ENCODE data around the gene PODN.
A peak's percentile ranks its signal among the peaks of the same experiment; 100 is the strongest.

The PODN gene

DNA sequence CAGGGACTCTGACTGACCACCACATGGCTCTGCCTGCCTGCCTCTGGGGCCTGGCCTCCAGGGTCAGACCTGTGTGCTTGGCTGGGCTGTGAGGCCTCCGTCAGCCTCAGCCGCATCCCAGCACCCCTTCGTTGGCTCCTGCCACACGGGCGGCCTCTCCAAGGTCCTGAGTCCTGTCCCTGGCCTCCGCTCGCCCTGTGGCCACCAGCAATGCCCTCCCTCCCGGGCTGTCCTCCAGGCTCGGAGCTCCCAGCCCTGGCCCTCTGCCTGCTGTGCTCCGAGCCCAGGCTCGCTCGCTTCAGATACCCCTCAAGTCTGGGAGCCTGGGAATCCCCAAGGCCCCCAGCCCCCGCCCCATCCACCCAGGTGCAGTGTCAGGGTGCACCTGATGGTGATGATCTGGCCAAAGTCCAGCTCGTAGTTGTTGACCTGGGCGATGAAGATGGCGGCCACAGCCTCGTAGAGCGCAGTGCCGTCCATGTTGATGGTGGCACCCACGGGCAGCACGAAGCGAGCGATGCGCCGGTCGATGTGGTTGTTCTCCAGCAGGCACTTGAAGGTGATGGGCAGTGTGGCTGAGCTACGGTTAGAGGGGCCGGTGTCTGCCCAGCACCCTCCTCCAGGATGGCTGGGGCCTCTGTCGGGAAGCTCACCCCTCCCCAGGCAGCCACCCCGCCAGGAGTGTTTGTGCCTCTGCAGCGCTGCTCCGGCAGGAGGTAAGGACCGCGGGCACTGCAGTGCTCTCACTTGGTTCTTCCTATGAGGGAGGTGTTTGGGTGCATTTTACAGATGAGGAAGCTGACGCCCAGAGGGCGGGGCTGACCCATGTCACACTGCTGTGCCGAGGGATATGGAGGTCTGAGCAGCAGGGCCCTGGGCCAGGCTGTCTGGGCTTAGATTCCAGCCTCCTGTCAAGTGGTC, 28.5 kb downstream of the PODN start:
- no peak for DNase-seq

DNA sequence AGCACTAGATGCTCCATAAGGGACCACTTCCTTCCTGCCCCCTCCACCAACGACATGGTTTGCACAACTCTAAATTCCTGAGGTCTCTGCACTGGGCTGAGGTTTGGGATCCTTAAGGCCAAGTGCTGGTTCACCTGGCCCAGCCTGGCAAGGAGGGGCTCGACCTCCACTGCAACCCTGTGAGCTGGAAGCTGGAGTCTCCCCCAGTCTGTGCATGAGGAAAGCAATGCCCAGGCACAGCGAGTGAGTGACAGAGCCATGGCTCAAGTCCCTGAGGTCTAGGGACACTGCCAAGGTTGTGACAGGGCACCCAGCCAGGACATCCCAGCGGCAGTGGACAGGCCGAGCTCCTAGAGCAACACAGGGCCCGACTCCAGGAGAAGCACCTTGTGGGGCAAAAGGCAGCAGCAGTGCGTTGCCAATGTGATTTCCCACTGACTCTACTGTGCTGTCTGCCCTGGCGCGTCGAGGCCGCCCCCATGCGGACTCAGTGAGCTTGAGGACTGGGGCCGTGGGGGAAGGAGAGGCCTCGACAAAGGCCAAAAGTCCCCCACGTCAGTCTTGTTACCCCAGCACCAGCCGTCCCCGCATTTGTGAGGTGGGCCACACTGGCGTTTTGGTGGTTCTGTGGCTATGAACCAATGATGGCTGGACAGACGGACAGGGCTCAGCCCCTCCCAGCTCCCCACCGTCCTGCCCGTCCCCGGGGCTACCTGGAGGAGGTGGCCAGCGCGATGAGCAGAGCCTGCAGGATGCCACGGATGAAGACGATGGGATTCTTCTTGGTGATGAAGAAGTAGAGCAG, 30.0 kb downstream of the PODN start:
- peak; percentile 52 for DNase-seq

DNA sequence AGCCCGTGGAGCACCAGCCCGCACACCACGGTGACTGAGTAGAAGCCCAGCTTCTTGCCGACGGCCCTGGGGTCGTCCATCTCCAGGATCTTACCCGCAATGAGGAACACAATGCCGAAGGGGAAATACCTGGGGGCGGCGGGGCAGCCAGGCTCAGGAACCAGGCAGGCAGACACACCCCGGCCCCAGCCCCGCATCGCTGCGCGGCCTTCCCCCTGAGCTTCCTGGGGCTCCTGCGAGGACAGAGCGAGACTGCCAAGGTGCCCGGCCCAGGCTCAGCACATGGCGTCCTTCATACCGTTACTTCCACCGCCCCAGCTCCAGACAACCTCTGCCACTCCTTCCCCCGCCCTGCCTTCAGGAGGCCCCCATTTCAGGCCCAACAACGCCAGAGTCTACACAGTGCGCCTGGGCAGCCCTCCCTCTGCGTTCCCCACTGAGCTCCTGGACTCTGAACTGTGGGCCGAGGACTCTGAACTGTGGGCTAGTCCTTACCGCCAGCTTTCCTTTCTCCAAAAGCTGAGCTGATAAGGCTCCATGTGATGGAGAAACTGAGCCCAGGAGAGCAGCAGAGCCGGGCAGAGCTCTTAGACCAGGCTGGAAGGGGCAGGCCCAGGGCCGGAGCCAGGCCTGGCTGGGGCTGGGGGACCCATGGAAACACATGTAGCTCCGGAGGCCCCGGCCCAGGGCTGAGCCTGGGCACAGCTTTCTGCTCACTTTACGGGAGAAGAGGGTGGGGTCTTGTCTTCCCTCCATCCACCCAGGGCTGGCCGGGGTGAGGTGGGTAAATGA, 30.8 kb downstream of the PODN start:
- no peak for DNase-seq

DNA sequence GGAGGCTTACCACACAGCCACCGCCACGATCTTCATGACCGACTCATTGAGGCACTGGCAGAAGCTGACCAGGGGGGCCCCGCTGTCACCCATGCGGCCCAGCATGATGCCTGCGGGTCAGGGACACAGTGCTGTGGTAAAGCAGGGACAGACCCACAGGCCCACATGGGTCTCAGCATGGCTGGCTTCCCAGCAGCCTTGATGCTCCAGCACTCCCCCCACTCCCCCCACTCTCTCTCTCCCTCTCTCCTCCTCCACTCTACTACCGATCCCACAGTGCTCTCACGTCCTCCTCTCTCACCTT, 31.4 kb downstream of the PODN start:
- no peak for DNase-seq

DNA sequence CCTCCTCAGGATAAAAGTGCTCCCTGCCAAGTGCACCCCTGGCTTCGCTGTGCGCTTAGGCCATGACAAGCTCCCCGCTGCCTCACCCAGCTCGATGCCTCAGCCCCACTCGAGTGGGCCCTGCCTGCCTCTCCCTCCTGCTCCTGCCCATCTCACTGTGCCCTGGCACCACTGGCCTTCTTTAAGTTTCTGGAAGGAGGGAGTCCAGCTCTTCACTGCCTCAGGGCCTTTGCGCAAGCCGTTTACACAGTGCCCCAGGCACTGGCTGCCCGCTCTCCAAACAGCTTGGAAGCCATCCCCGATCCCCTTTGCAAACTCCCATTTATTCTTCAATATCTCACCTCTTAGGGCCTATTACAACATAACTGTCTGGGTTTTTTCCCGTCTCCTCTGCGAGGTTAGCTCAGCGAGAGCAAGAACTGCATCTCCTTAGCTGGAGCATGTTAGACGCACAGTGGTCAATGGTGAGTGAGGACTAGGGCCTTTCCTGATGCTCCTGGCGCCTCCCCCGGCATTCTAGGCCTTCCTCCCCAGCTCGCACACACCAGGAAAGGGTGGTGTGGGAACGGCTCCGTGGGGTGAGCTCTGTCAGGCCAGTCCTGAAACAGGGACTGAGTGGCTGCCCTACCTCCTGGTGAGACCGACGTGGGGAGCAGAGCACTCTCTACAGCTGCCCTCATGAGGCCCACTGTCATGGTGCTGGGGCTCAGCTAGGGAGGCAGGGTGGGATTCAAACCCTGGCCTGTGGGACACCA, 31.9 kb downstream of the PODN start:
- DNase-seq = no peak

DNA sequence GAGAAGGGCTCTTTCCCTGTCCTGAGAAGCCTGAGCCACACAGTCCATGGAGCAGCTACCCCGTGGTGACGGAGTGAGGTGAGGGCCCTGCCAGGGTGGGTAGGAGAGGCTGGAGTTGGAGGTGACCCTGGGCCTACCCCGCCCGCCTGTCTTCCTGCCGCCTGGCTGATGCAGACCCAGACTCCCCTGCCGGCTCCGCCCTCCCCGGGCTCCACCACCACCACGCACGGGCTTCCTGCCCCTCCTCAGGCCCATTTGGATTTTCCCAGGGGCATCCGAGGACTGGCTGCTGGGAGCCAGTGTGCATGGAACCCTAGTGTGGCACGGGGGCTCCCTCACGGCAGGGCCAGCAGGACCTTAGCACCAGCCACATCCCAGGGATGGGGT, 32.5 kb downstream of the PODN start:
- DNase-seq = no peak

DNA sequence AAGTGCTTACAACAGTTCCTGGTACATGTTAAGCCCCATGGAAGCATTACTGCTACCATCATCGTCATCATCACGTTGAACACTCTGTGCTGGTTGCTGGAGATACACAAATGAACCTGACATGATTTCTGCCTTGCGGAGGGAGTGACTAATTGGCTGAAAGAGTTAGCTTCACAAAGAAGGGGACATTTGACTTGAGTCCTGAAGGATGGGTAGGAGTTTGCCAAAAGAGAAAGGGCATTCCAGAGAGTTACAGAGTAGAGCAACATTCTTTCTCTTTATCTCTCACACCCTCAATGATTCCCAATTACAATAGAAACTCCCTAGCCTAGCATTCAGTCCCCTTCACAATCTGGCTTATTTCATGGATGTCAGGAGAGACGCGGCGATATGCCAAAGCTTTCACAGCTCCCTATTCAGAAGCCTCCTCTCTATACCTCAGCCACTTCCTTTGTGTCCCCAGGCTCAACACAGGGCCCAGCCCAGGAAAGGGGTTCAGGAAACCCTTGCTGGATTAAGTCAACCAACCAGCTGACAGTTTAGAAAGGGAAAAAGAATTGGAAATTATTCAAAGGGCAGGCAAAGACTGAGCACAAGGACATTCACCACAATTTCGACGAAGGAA, 42.4 kb downstream of the PODN start:
- no peak for DNase-seq

DNA sequence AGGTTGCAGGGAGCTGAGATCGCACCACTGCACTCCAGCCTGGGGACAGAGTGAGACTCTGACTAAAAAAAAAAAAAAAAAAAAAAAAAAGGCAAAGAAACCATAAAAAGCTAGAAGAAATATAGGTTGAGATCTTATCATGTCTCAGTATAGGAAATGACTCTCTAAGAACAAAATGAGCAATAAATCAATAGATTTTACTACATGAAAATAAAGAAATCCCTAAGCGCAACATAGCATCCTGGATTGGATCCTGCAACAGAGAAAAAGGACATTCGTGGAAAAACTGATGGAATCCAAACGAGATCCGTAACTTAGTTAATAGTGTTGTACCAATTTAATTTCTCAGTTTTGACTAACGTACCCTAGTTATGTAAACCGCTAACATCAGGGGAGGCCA, 45.1 kb downstream of the PODN start:
- peak; percentile 11 for DNase-seq

DNA sequence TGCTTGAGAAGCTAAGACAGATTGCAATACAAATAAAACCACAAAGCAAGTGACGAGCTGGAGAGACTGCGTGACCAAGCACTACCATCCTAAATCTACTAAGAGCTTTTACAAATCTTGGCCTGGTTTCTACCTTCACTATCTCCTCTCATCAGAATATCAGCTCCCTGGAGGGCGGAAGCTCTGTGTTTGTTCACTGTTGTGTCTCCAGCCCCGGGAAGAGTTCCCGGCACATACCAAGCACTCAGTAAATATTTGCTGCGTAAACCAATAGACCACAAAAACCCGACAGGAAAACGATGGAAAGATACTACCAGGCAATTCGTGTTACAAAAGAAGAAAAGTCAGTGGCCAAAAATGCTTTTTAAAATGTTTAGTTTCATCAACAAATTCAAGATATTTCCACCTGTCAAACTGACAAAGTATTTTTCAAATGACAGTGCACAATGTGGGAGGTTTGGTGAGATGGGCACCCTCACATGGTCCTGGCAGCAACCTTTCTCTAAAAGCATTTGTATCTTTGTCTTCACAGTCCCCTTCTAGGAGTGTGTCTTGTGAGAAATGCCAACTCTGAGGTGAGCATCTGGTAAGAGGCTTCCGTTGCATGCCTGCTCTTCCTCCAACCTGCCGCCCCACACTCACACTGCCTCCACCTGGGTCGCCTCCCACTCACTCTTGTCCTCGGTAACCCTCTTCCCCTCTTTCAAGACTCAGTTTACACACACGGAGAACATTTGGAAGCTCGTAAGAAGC, 45.7 kb downstream of the PODN start:
- DNase-seq = peak; percentile 91

DNA sequence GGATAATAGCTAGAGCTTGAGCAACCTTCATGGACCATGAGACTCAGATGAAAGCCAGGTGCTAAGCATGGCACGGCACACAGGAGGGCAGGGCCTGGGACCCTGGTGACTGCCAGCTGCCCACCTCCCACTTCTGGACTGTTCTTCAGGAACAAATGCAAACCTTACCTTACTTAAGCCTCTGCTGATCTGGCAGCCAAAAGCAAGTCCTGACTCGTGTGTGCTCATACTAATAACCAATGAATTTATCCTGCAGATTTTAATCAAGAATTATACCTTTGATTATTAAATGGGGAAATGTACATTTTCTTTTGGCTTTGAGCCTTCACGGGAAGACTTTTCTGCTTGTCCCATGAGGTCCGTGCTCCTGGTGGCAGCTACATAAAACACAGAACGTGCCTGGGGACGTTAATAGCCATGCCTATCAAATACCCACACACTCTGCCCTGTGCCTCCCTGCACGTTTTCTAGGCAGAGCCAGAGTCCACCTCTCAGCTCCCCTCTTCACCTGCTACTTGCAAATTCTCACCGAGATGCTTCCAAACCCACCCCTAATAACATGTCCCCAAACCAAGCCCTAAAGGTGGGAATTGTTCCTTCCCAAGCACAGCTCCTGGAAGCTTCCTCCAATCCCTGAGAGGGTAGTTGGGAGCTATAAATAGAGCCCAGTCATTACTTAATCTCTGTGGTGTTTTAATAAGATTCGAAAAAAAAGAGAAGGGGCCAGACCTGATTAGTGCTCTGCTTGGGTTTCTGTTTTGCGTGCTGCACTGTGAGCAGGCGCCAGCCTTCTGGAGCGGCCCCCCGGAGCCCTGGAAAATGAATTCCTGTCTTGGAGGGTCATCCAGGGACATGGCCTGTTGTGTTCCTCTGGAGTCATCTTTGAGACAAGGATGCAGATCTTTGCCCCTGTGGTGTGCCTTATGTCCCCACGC, 46.9 kb downstream of the PODN start:
- DNase-seq = peak; percentile 60

DNA sequence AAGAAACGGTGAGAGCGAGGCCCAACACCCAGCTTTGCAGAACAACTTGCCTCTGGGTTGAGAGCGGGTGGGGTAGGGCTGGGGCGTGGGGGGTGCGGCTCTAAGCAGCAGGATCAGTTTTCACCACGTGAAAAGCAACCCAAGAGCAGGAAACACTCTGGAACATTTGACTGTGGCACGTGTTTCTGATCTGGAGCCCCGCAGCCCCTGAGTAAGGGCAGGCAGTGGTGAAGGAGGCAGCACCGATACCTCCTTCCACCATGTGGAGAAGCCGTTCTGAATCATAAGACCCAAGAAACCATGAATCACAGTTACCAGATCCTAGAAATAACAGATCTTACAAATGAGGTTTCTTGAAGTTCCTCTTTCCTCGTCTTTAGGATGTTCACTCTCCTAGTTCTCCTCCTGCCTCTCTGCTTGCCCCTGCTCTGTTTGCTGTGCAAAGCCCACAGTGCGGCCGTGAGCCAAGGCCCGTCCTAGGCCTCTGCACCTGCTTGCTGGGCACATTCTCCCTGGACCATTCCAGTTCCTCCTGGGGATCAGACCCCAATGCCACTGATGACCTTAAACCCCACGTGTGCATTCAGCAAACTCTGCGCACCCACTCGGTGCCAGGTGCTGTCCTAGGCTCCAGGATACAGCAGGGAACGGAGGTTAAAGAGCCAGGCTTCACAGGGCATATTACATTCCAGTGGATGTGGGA, 48.5 kb downstream of the PODN start:
- DNase-seq = peak; percentile 84

DNA sequence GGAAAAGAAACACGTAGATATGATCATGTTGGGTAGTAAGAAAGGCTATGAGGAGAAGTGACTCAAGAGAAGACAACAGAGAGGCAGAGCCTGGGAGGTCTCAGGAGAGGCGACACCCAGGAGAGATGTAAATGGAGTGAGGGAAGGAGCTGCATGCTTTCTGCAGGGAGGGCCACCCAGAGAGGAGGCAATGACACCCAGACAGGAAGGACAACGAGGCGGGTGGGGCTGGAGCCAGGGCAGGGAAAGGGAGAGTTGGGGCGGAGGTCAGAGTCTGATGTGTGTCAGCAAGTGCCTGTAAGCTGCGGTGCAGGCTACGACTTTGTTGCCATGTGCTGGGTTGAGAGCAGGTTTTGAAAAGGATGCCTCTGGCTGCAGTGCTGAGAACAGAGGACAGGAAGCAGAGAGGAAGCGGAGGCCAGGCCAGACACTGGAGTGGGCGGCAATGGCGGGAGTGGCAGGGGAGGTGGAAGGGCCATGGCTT, 49.1 kb downstream of the PODN start:
- peak; percentile 44 for DNase-seq

DNA sequence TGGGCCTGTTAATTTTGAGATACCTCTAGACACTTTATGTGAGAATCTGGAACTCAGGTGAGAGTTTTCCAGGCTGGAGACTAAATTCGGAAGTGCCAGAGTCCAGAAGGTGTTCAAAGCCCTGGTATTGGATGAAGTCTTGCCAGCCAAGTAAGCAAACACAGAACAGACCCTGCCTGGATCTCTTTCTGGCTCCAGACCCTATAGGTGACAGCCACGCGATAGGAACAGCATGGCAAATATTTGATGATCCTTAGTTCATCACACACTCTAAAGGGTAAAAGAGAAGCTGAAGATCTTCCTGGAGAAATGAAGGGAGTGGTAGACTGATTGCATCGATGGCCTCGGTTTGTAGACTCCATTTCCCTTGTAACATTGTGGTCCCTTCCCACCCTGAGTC, 49.7 kb downstream of the PODN start:
- DNase-seq = no peak

DNA sequence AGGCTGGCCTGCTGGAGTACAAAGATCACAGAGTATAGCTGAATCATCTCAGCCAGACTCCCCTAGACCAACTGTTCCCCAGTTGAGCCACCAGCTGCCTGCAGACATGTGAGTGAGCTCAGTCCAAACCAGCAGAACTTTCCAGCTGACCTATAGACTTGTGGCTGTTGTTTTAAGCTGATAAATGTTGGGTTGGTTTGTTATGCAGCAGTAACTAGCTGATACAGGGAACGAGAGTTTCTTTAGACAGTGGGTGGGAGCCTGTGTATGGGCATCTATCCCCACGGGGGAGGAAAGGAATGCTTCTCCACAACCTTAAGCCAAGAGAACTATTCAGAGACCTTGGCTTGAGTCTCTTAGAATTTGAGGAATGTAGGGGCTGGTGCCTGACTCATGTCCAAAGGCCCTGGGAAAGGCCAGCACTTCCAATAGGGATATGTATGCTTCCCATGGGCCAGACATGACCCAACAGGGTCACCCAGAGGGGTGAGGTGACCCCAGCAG, 50.3 kb downstream of the PODN start:
- DNase-seq = peak; percentile 84

DNA sequence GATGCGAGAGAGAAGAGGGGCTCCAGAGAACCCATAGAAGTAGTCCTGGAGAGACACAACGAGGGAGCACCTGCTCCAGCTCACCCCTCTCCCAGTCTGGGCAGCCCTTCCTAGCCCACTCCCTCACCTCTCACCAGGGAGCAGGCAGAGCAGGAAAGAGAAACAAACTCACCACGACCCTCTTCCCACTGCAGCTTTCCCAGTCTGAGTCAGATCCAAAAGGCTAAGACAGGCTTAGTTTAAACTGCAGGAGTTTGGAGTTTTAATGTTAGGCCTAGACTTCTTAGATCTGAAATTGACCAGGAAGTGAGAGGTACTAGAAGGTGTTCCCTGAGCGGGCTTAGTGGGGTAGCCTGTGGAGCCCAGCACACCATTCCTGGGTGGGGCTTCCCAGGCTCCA, 50.8 kb downstream of the PODN start:
- DNase-seq = peak; percentile 26

DNA sequence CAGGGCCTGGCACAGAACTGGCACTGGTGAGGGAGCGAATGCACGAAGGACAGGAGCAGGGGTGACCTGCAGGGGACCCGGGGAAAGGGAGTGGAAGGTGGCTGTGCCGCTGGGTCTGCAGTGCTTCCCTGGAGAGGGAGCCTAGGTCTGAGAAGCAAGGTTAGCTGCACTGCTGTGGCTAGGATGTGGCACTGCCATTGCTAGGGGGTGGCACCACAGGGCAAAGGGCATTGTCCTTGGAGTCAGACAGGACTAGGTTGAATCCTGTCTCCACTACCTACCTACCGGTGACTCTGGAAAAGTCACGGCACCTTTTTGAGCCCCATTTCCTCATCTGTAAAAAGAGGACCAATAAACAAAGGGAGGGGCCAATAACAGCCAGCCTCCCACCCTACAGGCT, 52.1 kb downstream of the PODN start:
- DNase-seq = no peak

DNA sequence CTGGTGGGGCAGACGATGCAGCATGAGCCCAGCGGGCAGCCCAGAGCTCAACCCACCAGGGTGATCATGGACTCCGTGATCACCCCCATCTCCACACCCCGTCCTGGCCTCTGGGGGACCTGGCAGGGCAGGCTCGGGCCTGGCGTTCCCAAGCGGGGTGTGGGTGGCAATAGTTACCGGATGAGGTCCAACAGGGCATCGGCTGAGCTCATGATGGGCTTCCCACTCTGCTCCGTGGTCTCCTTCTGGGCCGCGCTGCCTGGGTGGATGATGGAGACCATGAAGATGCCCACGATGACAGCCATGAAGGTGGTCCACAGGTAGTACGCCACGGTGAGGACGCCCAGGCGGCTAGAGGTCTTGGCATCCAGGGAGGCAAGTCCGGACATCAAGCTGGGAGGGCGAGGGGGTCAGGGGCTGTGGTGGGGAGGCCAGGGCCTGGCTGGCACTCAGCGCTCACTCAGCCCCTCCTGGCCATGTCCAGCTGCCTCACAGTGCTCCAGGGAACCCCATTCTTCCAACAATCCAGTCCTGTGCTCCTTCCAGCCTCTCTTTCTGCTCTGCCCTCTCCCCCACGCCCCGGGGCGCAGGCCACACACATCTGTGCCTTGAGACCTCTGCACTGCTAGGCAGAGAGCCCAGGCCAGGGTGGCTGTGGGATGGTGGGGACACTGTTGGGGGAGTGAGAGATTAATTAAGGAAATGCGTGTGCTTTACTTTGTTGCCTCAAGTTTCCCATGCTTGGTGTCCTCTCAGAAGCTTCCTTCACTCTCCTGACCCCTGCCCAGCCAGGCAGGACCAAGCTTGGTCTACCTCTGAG, 52.8 kb downstream of the PODN start:
- DNase-seq = no peak
